G401 (cell line): ENCODE data around the gene SIRPD. TPM values are rescaled to one million over a fixed set of nuclear protein-coding genes. Genes with fewer than 3 reads are reported as not detected.

ENCODE experiments used
- total RNA-seq: library from RNA; depleted of rRNA; stranded (reverse); fragments of >200 nt; shearing (Covaris generic); gene quantifications from 2 replicates; pipeline ENCODE4 v1.2.3, GENCODE V29; 2014; rRNA removed

The SIRPD gene
- total RNA-seq, 1 experiment from 2014 or later, result not detected

Other genes with a start within 250 kb of the SIRPD start
- 0.49 and 2.0 TPM in 2 replicates for gene SDCBP2, start 228.6 kb downstream of the SIRPD start, total RNA-seq
- 158 and 170 TPM in 2 replicates for gene FKBP1A, start 164.7 kb downstream of the SIRPD start, total RNA-seq
- 89.2 and 123 TPM in 2 replicates for gene NSFL1C, start 90.9 kb downstream of the SIRPD start, total RNA-seq
- not detected in 2 replicates for gene SIRPB2, start 66.3 kb downstream of the SIRPD start, total RNA-seq
- 0.75 and 2.5 TPM in 2 replicates for gene SIRPB1, start 62.3 kb upstream of the SIRPD start, total RNA-seq
- not detected in 2 replicates for gene SIRPG, start 100.1 kb upstream of the SIRPD start, total RNA-seq